Activated CD8-positive, alpha-beta T cell treated with anti-CD3 and anti-CD28 coated beads for 36 hours (primary cell): Measurements from ENCODE around the gene SRSF4. TPM values are rescaled to one million over a fixed set of nuclear protein-coding genes. Genes with fewer than 3 reads are reported as not detected.

Experiments used
- ATAC-seq: fragments of 200-7000 bp; cut with Tn5 transposase; one replicate; pipeline ENCODE4 v1.10.0; 2021; ENCODE audit warnings: mild to moderate bottlenecking, moderate library complexity
- CTCF ChIA-PET: fragments of 350-600 bp; sonication (Branson Sonifier 250); formaldehyde crosslinking; loops from one replicate; lab custom pipeline; 2021; ENCODE audit warnings: antibody characterized with exemption; lab: Charles Lee
- POLR2A ChIA-PET: fragments of 350-600 bp; sonication (Branson Sonifier 250); formaldehyde crosslinking; loops from one replicate; lab custom pipeline; 2021; ENCODE audit warnings: antibody characterized with exemption; lab: Charles Lee
- DNase-seq: peaks from one replicate; pipeline ENCODE4 v3.0.0-alpha.2; 2020
- H3K27ac Mint-ChIP-seq: one replicate; pipeline ENCODE4 v1.8.0; 2021; ENCODE audit warnings: mild to moderate bottlenecking, mixed read lengths
- H3K27me3 Mint-ChIP-seq: one replicate; pipeline ENCODE4 v1.8.0; 2021; ENCODE audit warnings: mixed read lengths
- H3K36me3 Mint-ChIP-seq: one replicate; pipeline ENCODE4 v1.8.0; 2021; ENCODE audit warnings: low read depth, mixed read lengths
- H3K4me1 Mint-ChIP-seq: one replicate; pipeline ENCODE4 v1.8.0; 2021; ENCODE audit warnings: low read depth, mixed read lengths
- H3K4me3 Mint-ChIP-seq: one replicate; pipeline ENCODE4 v1.8.0; 2021; ENCODE audit warnings: mild to moderate bottlenecking, moderate library complexity, mixed read lengths
- H3K9me3 Mint-ChIP-seq: one replicate; pipeline ENCODE4 v1.8.0; 2021; ENCODE audit warnings: mixed read lengths
- CTCF ChIP-seq: fragments of 200-600 bp; IDR thresholded peaks from one replicate; pipeline ENCODE4 v1.8.0; 2022; ENCODE audit warnings: antibody characterized with exemption, mild to moderate bottlenecking
- intact Hi-C: fragments of 100-400 bp; cut with micrococcal nuclease; formaldehyde crosslinking; loops from one replicate; pipeline ENCODE4 v1.10.0; 2022
- total RNA-seq, 2 experiments: library from RNA; stranded (reverse); gene quantifications; one replicate each; pipeline ENCODE4 v1.2.3, GENCODE V29; 2021

The SRSF4 gene
- total RNA-seq, 2 experiments from 2014 or later, result 121 to 123 TPM

- Mint-ChIP-seq H3K36me3 (peaks cover 62% of the 10 kb centered on the region), H3K4me1 (no peaks in the 10 kb centered on the region), H3K27ac (no peak overlapping the region), H3K27me3 (no peaks in the 10 kb centered on the region), H3K4me3 (no peak overlapping the region), H3K9me3 (no peaks in the 10 kb centered on the region)
- TF ChIP-seq CTCF, result no peak
- POLR2A ChIA-PET, result no interaction called here
- DNase-seq (no peak), ATAC-seq (no peak)
- intact Hi-C loops, result no loop called here
- CTCF ChIA-PET, result no interaction called here
Observed at GRCh38 chr1:29145739-29146437, 35.8 kb downstream of the SRSF4 start.

- Mint-ChIP-seq H3K27ac (no peak overlapping the region), H3K36me3 (peaks cover 45% of the 10 kb centered on the region), H3K4me1 (no peaks in the 10 kb centered on the region), H3K27me3 (no peaks in the 10 kb centered on the region), H3K9me3 (no peaks in the 10 kb centered on the region), H3K4me3 (no peak overlapping the region)
- DNase-seq (no peak), ATAC-seq (no peak)
- ChIA-PET POLR2A (no interaction called here), CTCF (no interaction called here)
- no peak for TF ChIP-seq CTCF
- intact Hi-C loops, result no loop called here
Observed at GRCh38 chr1:29144178-29144577, 37.5 kb downstream of the SRSF4 start.

- H3K4me1 Mint-ChIP-seq, result no peaks in the 10 kb centered on the region
- H3K4me3 Mint-ChIP-seq, result no peak overlapping the region
- ChIA-PET POLR2A (no interaction called here), CTCF (no interaction called here)
- no peak for DNase-seq
- no peak for TF ChIP-seq CTCF
- H3K36me3 Mint-ChIP-seq, result peaks cover 31% of the 10 kb centered on the region
- H3K27me3 Mint-ChIP-seq, result no peaks in the 10 kb centered on the region
- H3K9me3 Mint-ChIP-seq, result no peaks in the 10 kb centered on the region
- ATAC-seq, result no peak
- H3K27ac Mint-ChIP-seq, result no peak overlapping the region
- intact Hi-C loops, result no loop called here
Observed at GRCh38 chr1:29142714-29143113, 39.0 kb downstream of the SRSF4 start.

GRCh38 chr1:29136391-29136915 lies 45.2 kb downstream of the SRSF4 start:
- Mint-ChIP-seq H3K27ac (no peak overlapping the region), H3K4me3 (no peak overlapping the region), H3K27me3 (no peaks in the 10 kb centered on the region), H3K36me3 (no peaks in the 10 kb centered on the region), H3K9me3 (no peaks in the 10 kb centered on the region), H3K4me1 (no peaks in the 10 kb centered on the region)
- no peak for TF ChIP-seq CTCF
- intact Hi-C loops, result no loop called here
- POLR2A ChIA-PET, result no interaction called here
- CTCF ChIA-PET, result interaction anchor here (0.6 to 1.4 kb wide), 2 partner anchors 58 to 66 kb away, joined by 3 read pairs; no protein-coding TSS in a partner anchor
- ATAC-seq (no peak), DNase-seq (no peak)

- Mint-ChIP-seq H3K27ac (no peak overlapping the region), H3K9me3 (no peaks in the 10 kb centered on the region), H3K36me3 (no peaks in the 10 kb centered on the region), H3K4me3 (no peak overlapping the region), H3K4me1 (no peaks in the 10 kb centered on the region), H3K27me3 (peaks cover 2% of the 10 kb centered on the region)
- ATAC-seq, result no peak
- ChIA-PET CTCF (interaction anchor here (1.1 kb wide), 1 partner anchor 13 kb away, joined by 3 read pairs; no protein-coding TSS in a partner anchor), POLR2A (interaction anchor here (1.3 kb wide), 1 partner anchor 47 kb away, joined by 3 read pairs; the partner anchor contains the start of gene SRSF4)
- DNase-seq, result no peak
- intact Hi-C loops, result no loop called here
- no peak for TF ChIP-seq CTCF
Observed at GRCh38 chr1:29134695-29135028, 47.0 kb downstream of the SRSF4 start.
